ENCODE data around the gene SVIL.

SVIL gene

GRCh38 chr10:29634764-29635625, at the start of gene SVIL:
Gene SVIL (minus strand): TSS chr10:29634971. CDS start chr10:29555058, 79,913 bp downstream.
- no peak for DNase-seq

DNA sequence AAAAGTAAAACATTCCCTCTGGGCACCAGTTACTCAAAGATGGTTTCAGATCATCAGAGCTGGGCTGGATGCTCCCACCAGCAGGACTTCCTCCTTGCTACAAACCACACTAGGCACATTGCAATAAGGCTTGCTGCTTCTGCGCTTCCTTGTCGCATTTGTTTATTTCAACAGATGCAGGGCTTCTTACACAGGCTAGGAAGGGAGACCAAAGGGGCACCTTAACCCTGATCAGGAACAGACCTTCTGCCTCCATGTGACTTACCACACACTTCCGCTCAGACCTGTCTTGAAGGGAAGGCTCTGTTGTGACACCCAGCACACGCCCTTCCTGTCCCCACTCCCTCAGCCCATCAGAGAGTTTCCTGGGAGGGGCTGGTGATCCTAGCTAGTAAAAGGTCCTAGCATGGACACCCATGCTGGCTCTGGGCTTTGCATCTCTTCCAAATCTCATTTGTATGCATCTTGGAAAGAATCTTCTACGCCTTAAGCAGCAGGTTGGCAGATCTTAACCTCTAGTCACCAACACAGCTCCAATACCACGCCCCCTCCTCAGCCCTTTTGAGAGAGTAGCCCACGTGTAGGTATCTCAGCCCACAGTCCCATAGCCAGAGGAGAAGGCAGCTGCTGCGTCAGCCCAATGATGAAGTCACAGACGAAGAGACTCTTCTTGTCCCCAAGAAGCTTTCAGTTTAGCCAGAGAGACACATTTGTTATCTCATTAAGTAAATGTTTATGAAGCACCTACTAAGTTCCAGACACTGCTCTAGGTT, 47.1 kb upstream of the SVIL start:
- DNase-seq, result no peak

DNA sequence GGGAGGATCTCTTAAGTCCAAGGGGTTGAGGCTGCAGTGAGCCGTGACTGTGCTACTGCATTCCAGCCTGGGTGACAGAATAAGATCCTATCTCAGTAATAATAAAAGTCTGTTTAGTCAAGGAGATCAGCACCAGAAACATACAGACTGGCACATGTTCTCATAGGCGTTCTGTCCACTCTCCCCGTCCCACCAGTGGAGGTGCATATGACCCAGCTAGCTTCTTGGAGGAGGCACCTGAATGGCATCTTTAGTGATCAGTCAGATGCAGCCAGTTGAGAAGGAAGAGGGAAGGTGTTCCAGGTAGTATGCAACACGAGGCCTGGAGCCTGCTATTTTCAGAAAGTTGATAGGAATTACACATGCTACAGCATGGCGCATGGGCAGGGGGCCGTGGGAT, 45.3 kb upstream of the SVIL start:
- no peak for DNase-seq

- no peak for DNase-seq
These were observed 42.0 kb upstream of the SVIL start for GRCh38 chr10:29676732-29677131.

DNA sequence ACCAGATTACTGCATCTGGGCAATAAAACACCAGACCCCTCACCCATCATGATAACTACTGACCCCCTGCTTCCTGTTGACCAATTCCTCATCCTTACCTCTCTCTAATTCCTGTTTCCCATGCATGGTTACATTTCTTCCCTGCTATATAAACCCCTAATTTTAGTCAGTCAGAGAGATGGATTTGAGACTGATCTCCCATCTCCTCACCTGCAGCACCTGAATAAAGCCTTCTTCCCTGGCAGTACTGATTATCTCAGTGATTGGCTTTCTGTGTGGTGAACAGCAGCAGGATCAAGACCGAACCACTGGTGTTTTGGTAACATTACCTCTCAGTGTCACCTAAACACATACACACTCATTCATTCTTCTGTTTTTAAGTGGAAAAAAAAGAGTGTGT, 41.2 kb upstream of the SVIL start:
- no peak for DNase-seq

GRCh38 chr10:29671968-29672367, 37.2 kb upstream of the SVIL start:
- no peak for DNase-seq

DNA sequence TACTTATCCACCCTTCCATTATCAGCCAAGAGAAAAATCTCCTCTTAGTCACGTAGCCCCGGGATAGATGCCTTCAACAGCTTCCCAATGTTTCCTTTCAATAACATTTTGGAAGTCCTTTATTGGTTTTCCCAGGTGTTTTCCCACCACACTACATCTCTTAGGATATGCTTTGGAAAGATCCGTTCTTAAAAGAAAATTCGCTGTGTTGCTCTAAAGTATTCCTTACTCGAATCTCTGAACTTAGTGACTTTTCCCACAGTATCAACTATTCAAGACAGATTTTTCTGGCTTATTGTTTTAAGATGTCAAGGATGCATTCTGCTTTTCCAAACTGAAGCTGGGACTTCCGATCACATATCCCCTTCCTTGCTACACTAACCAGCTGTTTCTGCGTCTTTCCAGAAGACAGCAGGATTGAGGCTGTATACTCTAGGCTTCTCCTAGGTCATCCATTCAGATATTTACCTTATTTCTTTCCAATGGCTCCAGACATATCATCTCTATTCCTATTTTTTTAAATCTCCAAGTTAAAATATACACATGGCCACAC, 36.5 kb upstream of the SVIL start:
- no peak for DNase-seq

DNA sequence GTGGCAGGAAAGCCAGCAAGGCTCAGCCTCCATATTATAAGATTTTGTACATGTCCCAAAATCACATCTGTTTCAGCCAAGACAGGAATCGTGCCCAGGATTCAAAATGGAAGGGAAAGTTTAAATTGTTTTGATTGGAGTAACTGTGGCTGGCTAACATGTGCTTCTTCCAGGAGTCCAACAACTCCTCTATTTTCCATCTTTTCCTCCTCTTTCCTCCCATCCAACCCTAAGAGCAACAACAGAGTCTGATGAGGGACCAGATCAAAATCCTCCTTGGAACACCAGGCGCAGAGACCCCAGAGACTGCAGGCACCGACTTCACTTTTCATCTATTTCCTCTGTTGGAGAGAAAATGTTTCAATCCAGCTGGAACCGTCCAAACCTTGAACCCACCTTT, 36.0 kb upstream of the SVIL start:
- no peak for DNase-seq

GRCh38 chr10:29669149-29669548, 34.4 kb upstream of the SVIL start:
- no peak for DNase-seq

DNA sequence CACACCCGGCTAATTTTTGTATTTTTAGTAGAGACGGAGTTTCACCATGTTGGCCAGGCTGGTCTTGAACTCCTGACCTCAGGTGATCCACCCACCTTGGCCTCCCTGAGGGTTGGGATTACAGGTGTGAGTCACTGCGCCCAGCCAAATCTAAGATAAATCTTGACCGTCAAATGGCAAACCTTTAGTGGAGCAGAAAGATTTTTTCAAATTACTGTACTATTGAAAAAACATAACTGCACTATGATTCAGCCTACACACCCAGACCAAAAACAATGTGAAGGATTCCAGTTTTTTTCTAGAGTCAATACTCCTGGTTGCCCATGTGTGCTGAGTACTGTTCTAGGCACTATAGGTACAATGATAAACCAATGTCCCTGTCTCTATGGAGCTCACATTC, 33.9 kb upstream of the SVIL start:
- no peak for DNase-seq

- DNase-seq, result no peak
These were observed 32.4 kb upstream of the SVIL start for GRCh38 chr10:29667191-29667590.

- no peak for DNase-seq
These were observed 31.4 kb upstream of the SVIL start for GRCh38 chr10:29666201-29666600.

GRCh38 chr10:29663718-29664117, 28.9 kb upstream of the SVIL start:
- no peak for DNase-seq

DNA sequence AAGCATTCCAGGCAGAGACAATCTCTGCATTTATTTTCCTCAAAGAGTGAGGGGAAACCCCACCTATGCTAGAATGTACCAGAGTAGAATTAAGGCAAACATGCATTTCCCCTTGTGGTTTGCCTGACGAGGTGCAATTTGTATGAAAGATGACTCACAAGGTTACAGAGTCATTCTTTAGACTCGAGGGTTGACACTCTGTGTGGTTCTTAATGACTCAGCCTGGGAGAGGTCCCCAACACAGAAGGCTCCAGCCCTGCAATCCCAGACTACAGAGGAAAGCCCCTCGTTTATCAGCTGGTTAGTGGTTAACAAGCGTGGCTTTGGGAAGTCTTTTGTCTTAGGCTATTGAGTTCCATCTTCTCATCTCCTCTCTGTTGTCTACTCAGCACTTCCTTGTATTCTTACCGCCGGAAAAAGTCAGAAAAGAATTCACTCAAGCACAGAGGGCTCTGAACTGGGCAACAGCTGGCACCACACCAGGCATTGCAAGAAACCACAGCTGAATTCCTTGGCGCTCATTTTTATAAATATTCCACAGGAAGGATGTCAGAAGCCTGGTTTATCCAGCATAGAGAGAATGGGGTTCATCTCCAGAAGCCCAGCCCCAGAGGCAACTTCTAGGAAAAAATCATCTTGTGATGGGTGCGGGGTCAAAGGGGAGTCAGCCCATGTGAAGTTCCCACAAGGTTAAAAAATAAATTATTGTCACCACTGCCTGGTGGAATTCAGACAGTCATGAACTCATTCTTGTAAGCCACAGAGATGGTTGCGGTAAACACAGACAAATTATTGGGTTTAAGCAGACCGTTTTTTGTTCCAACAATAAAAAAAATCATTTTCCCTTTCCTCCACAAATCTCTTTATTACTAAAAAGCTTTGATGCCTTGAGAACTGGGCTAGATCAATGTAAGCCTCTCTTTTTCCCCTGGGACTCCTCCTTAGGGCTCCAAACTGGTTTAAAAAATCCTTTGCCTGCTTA, 24.5 kb upstream of the SVIL start:
- no peak for DNase-seq

DNA sequence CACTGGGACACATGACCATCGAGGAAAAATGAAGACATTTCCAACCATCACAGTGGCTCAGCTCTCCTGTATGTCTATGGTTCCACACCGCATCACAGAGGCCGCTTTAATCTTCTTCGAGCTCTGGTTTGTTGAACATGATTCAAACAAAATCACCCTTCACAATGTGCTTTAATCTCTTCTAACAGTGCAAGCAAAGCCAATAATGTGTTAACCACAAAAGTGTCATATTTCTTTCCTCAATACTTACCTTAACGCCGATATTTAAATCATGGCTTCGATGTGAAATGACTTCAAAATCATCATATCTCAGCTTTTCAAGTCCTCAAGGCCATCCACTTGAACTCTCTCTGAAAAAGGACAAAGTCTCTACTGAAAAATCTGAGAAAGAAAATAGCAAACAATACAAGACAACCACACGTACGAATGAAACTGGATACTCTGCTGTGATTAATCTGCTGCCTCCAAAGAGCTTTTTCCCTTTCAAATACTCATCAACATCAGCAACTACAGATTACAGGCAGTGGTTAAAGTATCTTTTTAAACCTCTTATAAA, 23.0 kb upstream of the SVIL start:
- DNase-seq, result no peak

- DNase-seq, result no peak
These were observed 21.8 kb upstream of the SVIL start for GRCh38 chr10:29656451-29656992.

DNA sequence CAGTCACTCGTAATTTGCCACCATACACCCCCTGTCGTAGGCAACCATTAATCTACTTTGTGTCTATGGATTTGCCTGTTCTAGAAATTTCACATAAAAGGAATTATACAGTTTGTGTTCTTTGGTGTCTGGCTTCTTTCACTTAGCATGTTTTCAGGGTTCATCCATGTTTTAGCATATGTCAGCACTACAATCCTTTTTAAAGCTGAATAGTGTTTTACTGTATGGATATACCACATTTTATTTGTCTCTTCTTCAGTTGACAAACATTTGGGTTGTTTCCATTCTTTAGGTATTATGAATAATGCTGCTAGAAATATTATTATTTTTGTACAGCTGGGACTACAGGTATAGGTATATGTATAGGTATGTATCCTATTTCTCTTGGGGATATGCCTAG, 17.4 kb upstream of the SVIL start:
- DNase-seq, result no peak

- no peak for DNase-seq
These were observed 17.0 kb upstream of the SVIL start for GRCh38 chr10:29651767-29652166.

DNA sequence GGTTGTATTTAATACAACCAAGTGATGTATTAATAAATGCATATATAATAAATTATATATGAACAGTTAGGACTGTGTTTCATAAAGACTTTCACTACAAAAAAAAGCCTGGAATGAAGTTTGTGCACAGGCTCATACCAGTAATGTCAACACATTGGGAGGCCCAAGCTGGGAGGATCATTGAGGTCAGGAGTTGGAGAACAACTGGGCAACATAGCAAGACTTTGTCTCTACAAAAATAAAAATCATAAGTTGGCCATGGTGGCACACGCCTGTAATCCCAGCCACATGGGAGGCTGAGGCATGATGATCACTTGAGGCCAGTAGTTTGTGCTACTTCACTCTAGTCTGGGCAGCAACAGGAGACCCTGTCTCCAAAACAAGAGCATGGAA, 15.8 kb upstream of the SVIL start:
- no peak for DNase-seq

All from nucleus accumbens (tissue), 56 donors.